Endothelial cell of umbilical vein (primary cell): ENCODE data around the gene SAE1. TPM values are rescaled to one million over a fixed set of nuclear protein-coding genes. Genes with fewer than 3 reads are reported as not detected.

ENCODE experiments used
- microRNA counts: library from miRNA; unstranded; fragments of <30 nt; microRNA quantifications from one replicate; lab custom pipeline; 2016
- microRNA-seq: library from miRNA; unstranded; fragments of <30 nt; microRNA quantifications from one replicate; pipeline ENCODE4 v1.2.0, GENCODE V29; 2021; ENCODE audit warnings: borderline number of aligned reads, borderline replicate concordance
- polyA plus RNA-seq, 4 experiments: library from polyadenylated mRNA; depleted of rRNA in 3 of 4; stranded (reverse) in 3 of 4; unstranded in 1 of 4; fragments of >200 nt; gene quantifications; 2 replicates each; pipeline versions ENCODE4 v1.2.1 to v1.2.3, GENCODE V29; 2011 to 2012; ENCODE audit warnings: missing spikeins in 1 of 4
- small RNA-seq: library from RNA; depleted of rRNA; stranded (forward); fragments of <200 nt; gene quantifications from one replicate; pipeline ENCODE3, GENCODE V24; 2012; ENCODE audit warnings: low replicate concordance, low read depth; ENCODE audit not compliant: insufficient read depth, insufficient read length
- total RNA-seq: library from RNA; stranded (reverse); gene quantifications from 2 replicates; pipeline ENCODE4 v1.2.3, GENCODE V29; 2021

Gene SAE1
- total and polyA plus RNA-seq, 2 donors (not counting 3 experiments of a cell fraction or from before 2014, with no cell fraction given): 165 to 219 TPM

MicroRNAs encoded within 50 kb of the gene (microRNA counts, 767-probe panel; counts per million panel counts)
- 723 counts per million, percentile 96 among the panel's probes with 10 or more counts for microRNA hsa-miR-3190-5p (lab: Ali Mortazavi, UCI)

Small RNAs within 50 kb of the gene (microRNA-seq; reads per million reads assigned to microRNA genes)
- gene MIR3190 (not detected), gene MIR3191 (not detected)

Small RNAs within 50 kb of the gene (small RNA-seq; reads per million reads assigned to genes)
- gene MIR3190: not detected

Other genes with a start within 250 kb of the SAE1 start
- 0.62 TPM in 1 of 2 replicates, not detected in the other for gene NPAS1, start 111.0 kb upstream of the SAE1 start, total RNA-seq
- gene NPAS1, start 111.0 kb upstream of the SAE1 start, polyA plus RNA-seq: 0.18 and 0.40 TPM in 2 replicates
- gene TMEM160, start 82.2 kb upstream of the SAE1 start, total RNA-seq: 40.4 and 43.1 TPM in 2 replicates
- gene TMEM160, start 82.2 kb upstream of the SAE1 start, polyA plus RNA-seq: 79.9 and 103 TPM in 2 replicates
- gene ZC3H4, start 17.1 kb upstream of the SAE1 start, total RNA-seq: 56.4 and 63.9 TPM in 2 replicates
- 5.5 and 6.2 TPM in 2 replicates for gene ZC3H4, start 17.1 kb upstream of the SAE1 start, polyA plus RNA-seq
- gene BBC3, start 100.4 kb downstream of the SAE1 start, total RNA-seq: 27.6 and 35.7 TPM in 2 replicates
- gene BBC3, start 100.4 kb downstream of the SAE1 start, polyA plus RNA-seq: 11.3 and 15.8 TPM in 2 replicates
- 26.9 and 29.0 TPM in 2 replicates for gene CCDC9, start 125.7 kb downstream of the SAE1 start, total RNA-seq
- 4.6 and 6.0 TPM in 2 replicates for gene CCDC9, start 125.7 kb downstream of the SAE1 start, polyA plus RNA-seq
- 8.3 and 9.4 TPM in 2 replicates for gene INAFM1, start 144.1 kb downstream of the SAE1 start, total RNA-seq
- 2.8 and 3.0 TPM in 2 replicates for gene INAFM1, start 144.1 kb downstream of the SAE1 start, polyA plus RNA-seq
- gene C5AR1, start 179.0 kb downstream of the SAE1 start, total RNA-seq: 0.49 TPM in 1 of 2 replicates, not detected in the other
- 0.11 and 0.16 TPM in 2 replicates for gene C5AR1, start 179.0 kb downstream of the SAE1 start, polyA plus RNA-seq
- not detected in 2 replicates for gene C5AR2, start 201.3 kb downstream of the SAE1 start, total RNA-seq
- not detected in 2 replicates for gene C5AR2, start 201.3 kb downstream of the SAE1 start, polyA plus RNA-seq
- gene DHX34, start 218.5 kb downstream of the SAE1 start, total RNA-seq: 15.8 and 20.7 TPM in 2 replicates
- 12.8 and 15.9 TPM in 2 replicates for gene DHX34, start 218.5 kb downstream of the SAE1 start, polyA plus RNA-seq